ENCODE results near the gene BNIP5.
A peak's percentile ranks its signal among the peaks of the same experiment; 100 is the strongest.

The BNIP5 gene

GRCh38 chr6:36350681-36351571, 14.2 kb upstream of the BNIP5 start:
- CTCF ChIA-PET, result interaction anchor here (0.5 to 17.7 kb wide), 8 partner anchors 7 to 145 kb away, joined by 3 to 234 read pairs (median 4); partner anchors contain the start of gene BNIP5
- POLR2A ChIA-PET, result interaction anchor here (1.0 kb wide), 1 partner anchor 10 kb away, joined by 5 read pairs; no protein-coding TSS in a partner anchor
- 0 out of 2 replicates have a peak overlapping the region, but pooled peaks have one; percentile 6 for H3K27ac ChIP-seq (ENCODE audit: extremely low read depth, low read depth, low read length)

GRCh38 chr6:36350082-36350481, 13.4 kb upstream of the BNIP5 start:
- no peaks in the 10 kb centered on the region for H3K9me3 ChIP-seq (ENCODE audit: control insufficient read depth, insufficient read depth, low read depth, low read length)
- no peak overlapping the region for H3K4me3 ChIP-seq (ENCODE audit: low read depth, low read length)
- CTCF ChIA-PET, result interaction anchor here (0.6 to 17.7 kb wide), 5 partner anchors 8 to 145 kb away, joined by 3 to 234 read pairs (median 14); no protein-coding TSS in a partner anchor
- H3K27ac ChIP-seq (ENCODE audit: extremely low read depth, low read depth, low read length), result no peak overlapping the region
- H3K4me1 ChIP-seq (ENCODE audit: control insufficient read depth, insufficient read depth, low read length), result peaks cover 3% of the 10 kb centered on the region; the same call in 1 of the 2 replicates
- H3K36me3 ChIP-seq (ENCODE audit: control insufficient read depth in 2 of 2, insufficient read depth in 1 of 2, low read length in 2 of 2), result no peaks in the 10 kb centered on the region
- POLR2A ChIA-PET, result interaction anchor here (1.0 kb wide), 1 partner anchor 9 kb away, joined by 5 read pairs; no protein-coding TSS in a partner anchor
- TF ChIP-seq ZSCAN30 (tag by site-specific recombination; IDR thresholded peaks at IDR 0.05) (no peak), ATF2 (tag by site-specific recombination; IDR thresholded peaks at IDR 0.05; ENCODE audit: low read depth) (no peak), ZNF157 (tag by site-specific recombination; IDR thresholded peaks at IDR 0.05) (no peak), MZF1 (tag by site-specific recombination; IDR thresholded peaks at IDR 0.05; ENCODE audit: borderline replicate concordance) (no peak), ZNF202 (tag by site-specific recombination; IDR thresholded peaks at IDR 0.05; ENCODE audit: borderline replicate concordance) (no peak), ZNF692 (tag by site-specific recombination; IDR thresholded peaks at IDR 0.05) (no peak), ZNF223 (tag by site-specific recombination; IDR thresholded peaks at IDR 0.05) (no peak), ZNF658 (tag by site-specific recombination; IDR thresholded peaks at IDR 0.05) (no peak), ZNF549 (tag by site-specific recombination; IDR thresholded peaks at IDR 0.05) (no peak)

More at GRCh38 chr6:36350681-36351571, 14.2 kb upstream of the BNIP5 start:
- TF ChIP-seq ZNF112 (tag by site-specific recombination; IDR thresholded peaks at IDR 0.05) (no peak), ZNF560 (tag by site-specific recombination; IDR thresholded peaks at IDR 0.05; ENCODE audit: borderline replicate concordance) (no peak), MZF1 (tag by site-specific recombination; IDR thresholded peaks at IDR 0.05; ENCODE audit: borderline replicate concordance) (no peak), FEZF1 (tag by site-specific recombination; IDR thresholded peaks at IDR 0.05) (0 out of 2 replicates have a peak, but pooled peaks have one; percentile 10), SP7 (tag by site-specific recombination; IDR thresholded peaks at IDR 0.05) (peak; percentile 57), ZNF704 (tag by site-specific recombination; IDR thresholded peaks at IDR 0.05) (no peak), ZXDB (tag by site-specific recombination; IDR thresholded peaks at IDR 0.05) (0 out of 2 replicates have a peak, but pooled peaks have one; percentile 16)
- H3K36me3 ChIP-seq (ENCODE audit: control insufficient read depth in 2 of 2, insufficient read depth in 1 of 2, low read length in 2 of 2), result no peaks in the 10 kb centered on the region
- no peaks in the 10 kb centered on the region for H3K9me3 ChIP-seq (ENCODE audit: control insufficient read depth, insufficient read depth, low read depth, low read length)
- no peak overlapping the region for H3K4me3 ChIP-seq (ENCODE audit: low read depth, low read length)
- H3K4me1 ChIP-seq (ENCODE audit: control insufficient read depth, insufficient read depth, low read length), result peaks cover 3% of the 10 kb centered on the region; the same call in 1 of the 2 replicates

- Histone ChIP-seq H3K36me3 (ENCODE audit: control insufficient read depth in 2 of 2, insufficient read depth in 1 of 2, low read length in 2 of 2) (no peaks in the 10 kb centered on the region), H3K27ac (ENCODE audit: extremely low read depth, low read depth, low read length) (no peak overlapping the region), H3K9me3 (ENCODE audit: control insufficient read depth, insufficient read depth, low read depth, low read length) (no peaks in the 10 kb centered on the region), H3K4me3 (ENCODE audit: low read depth, low read length) (no peak overlapping the region), H3K4me1 (ENCODE audit: control insufficient read depth, insufficient read depth, low read length) (peaks cover 3% of the 10 kb centered on the region; the same call in 1 of the 2 replicates)
- TF ChIP-seq ZNF311 (tag by site-specific recombination; IDR thresholded peaks at IDR 0.05; ENCODE audit: borderline replicate concordance), result no peak
- no peak for TF ChIP-seq ZNF112 (tag by site-specific recombination; IDR thresholded peaks at IDR 0.05)
- CTCF ChIA-PET, result interaction anchor here (4.2 to 17.7 kb wide), 2 partner anchors 8 to 9 kb away, joined by 39 to 234 read pairs; no protein-coding TSS in a partner anchor
- POLR2A ChIA-PET, result no interaction called here
Measured at GRCh38 chr6:36349240-36349639, 12.6 kb upstream of the BNIP5 start.
